ENCODE results near the gene ADRB1. TPM values are rescaled to one million over a fixed set of nuclear protein-coding genes. Genes with fewer than 3 reads are reported as not detected.

The ADRB1 gene
- total RNA-seq, 6 donors from 2014 or later: 18.9 to 37.2 (median 26.8) TPM

GRCh38 chr10:114078346-114078745 is 34.7 kb downstream of the ADRB1 start:
- WGBS, 2 donors: 69 to 79% methylated on average over 6 of the region's 6 CpGs
- ATAC-seq (ENCODE audit: low FRiP score in 2 of 2): no peak
- TF ChIP-seq, protein P1, sequence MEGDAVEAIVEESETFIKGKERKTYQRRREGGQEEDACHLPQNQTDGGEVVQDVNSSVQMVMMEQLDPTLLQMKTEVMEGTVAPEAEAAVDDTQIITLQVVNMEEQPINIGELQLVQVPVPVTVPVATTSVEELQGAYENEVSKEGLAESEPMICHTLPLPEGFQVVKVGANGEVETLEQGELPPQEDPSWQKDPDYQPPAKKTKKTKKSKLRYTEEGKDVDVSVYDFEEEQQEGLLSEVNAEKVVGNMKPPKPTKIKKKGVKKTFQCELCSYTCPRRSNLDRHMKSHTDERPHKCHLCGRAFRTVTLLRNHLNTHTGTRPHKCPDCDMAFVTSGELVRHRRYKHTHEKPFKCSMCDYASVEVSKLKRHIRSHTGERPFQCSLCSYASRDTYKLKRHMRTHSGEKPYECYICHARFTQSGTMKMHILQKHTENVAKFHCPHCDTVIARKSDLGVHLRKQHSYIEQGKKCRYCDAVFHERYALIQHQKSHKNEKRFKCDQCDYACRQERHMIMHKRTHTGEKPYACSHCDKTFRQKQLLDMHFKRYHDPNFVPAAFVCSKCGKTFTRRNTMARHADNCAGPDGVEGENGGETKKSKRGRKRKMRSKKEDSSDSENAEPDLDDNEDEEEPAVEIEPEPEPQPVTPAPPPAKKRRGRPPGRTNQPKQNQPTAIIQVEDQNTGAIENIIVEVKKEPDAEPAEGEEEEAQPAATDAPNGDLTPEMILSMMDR (IDR thresholded peaks at IDR 0.05): no peak
- TF ChIP-seq POLR2A (IDR thresholded peaks at IDR 0.05): no peak
- TF ChIP-seq POLR2AphosphoS5 (IDR thresholded peaks at IDR 0.05): no peak
- no peak for TF ChIP-seq EP300 (IDR thresholded peaks at IDR 0.05)
- no peaks in the 10 kb centered on the region for H3K4me1 ChIP-seq
- no peaks in the 10 kb centered on the region for H3K9me3 ChIP-seq
- H3K27ac ChIP-seq: no peak overlapping the region
- H3K4me3 ChIP-seq: no peak overlapping the region
- H3K27me3 ChIP-seq: no peaks in the 10 kb centered on the region
- H3K36me3 ChIP-seq: no peaks in the 10 kb centered on the region
- DNase-seq: no peak

- TF ChIP-seq POLR2AphosphoS5 (IDR thresholded peaks at IDR 0.05) (no peak), POLR2A (IDR thresholded peaks at IDR 0.05) (no peak)
Measured at GRCh38 chr10:114079421-114079820, 35.8 kb downstream of the ADRB1 start.

DNA sequence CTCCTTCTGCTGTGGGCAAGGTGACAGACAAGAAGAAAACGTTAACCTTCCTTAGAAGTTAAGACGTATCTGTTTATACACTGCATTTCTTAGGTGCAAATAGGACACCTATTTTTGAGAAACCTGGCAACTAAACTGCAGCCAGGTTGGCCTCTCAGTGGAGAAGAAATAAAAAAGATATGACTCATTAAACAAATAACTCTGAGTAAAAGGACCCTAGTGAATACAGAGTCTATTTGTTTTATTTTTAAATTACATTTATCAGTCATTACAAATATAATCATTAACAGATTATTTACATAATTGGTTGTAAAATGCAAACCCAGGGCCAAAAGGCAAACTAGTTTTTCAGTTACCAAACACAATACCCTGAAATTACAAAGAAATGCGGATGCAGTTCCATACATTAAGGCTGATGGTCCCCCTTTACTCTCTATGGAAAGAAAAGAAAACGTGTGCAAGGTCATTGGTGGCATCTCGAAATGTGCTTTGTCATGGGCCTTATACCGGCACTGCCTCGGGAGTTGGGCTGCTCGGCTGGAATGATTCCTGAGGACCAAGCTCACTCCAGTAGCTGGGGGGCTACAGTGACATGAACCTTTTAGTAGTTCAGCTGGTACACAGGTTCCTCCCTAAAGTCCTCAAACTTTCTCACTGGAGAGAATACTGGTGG is 38.4 kb downstream of the ADRB1 start:
- WGBS, 2 donors: 72 to 83% methylated on average over 8 of the region's 8 CpGs
- Histone ChIP-seq H3K9me3 (no peaks in the 10 kb centered on the region), H3K4me3 (no peak overlapping the region), H3K27ac (no peak overlapping the region), H3K4me1 (no peaks in the 10 kb centered on the region), H3K36me3 (no peaks in the 10 kb centered on the region), H3K27me3 (no peaks in the 10 kb centered on the region)
- ATAC-seq (ENCODE audit: low FRiP score in 2 of 2): no peak
- TF ChIP-seq, protein P1 (IDR thresholded peaks at IDR 0.05): no peak
- no peak for TF ChIP-seq POLR2AphosphoS5 (IDR thresholded peaks at IDR 0.05)
- no peak for TF ChIP-seq EP300 (IDR thresholded peaks at IDR 0.05)
- no peak for TF ChIP-seq POLR2A (IDR thresholded peaks at IDR 0.05)
- DNase-seq: no peak

More at GRCh38 chr10:114079421-114079820, 35.8 kb downstream of the ADRB1 start:
- Histone ChIP-seq H3K4me1 (no peaks in the 10 kb centered on the region), H3K27me3 (no peaks in the 10 kb centered on the region), H3K27ac (no peak overlapping the region), H3K36me3 (no peaks in the 10 kb centered on the region), H3K9me3 (no peaks in the 10 kb centered on the region), H3K4me3 (no peak overlapping the region)
- DNase-seq (no peak), ATAC-seq (ENCODE audit: low FRiP score in 2 of 2) (peak in 1 of 2 donors; percentile 28)
- 79% methylated on average over 5 of the region's 5 CpGs for WGBS, 2 donors

- Histone ChIP-seq H3K9me3 (no peaks in the 10 kb centered on the region), H3K36me3 (no peaks in the 10 kb centered on the region), H3K4me1 (no peaks in the 10 kb centered on the region), H3K27ac (no peak overlapping the region), H3K4me3 (no peak overlapping the region), H3K27me3 (no peaks in the 10 kb centered on the region)
- 83 to 86% methylated on average over 5 of the region's 5 CpGs for WGBS, 2 donors
- DNase-seq (no peak), ATAC-seq (ENCODE audit: low FRiP score in 2 of 2) (no peak)
- no peak for TF ChIP-seq POLR2A (IDR thresholded peaks at IDR 0.05)
- no peak for TF ChIP-seq EP300 (IDR thresholded peaks at IDR 0.05)
- TF ChIP-seq, protein P1 (IDR thresholded peaks at IDR 0.05): no peak
- no peak for TF ChIP-seq POLR2AphosphoS5 (IDR thresholded peaks at IDR 0.05)
Measured at GRCh38 chr10:114083040-114083439, 39.4 kb downstream of the ADRB1 start.

DNA sequence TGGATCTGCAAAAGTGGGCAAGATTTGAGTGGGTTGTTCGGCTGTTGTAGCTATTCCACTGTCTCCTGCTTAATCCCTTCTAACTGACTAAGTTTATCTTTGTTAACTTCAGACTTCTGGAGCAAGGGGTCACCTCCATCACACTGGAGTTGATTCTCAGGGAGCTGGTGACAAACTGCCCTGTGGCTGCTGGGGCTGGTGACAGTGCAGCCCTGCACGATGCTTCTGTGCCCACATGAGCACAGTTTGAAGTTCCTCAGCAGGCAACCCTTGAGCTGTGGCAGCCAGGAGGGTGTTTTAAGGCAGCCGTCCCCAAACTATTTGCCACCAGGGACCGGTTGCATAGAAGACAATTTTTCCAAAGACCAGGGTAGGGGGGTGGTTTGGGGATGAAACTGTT is 40.5 kb downstream of the ADRB1 start:
- DNase-seq (no peak), ATAC-seq (ENCODE audit: low FRiP score in 2 of 2) (no peak)
- TF ChIP-seq POLR2A (IDR thresholded peaks at IDR 0.05): no peak
- TF ChIP-seq, protein P1 (IDR thresholded peaks at IDR 0.05): no peak
- no peak for TF ChIP-seq POLR2AphosphoS5 (IDR thresholded peaks at IDR 0.05)
- Histone ChIP-seq H3K27ac (no peak overlapping the region), H3K4me3 (no peak overlapping the region), H3K9me3 (no peaks in the 10 kb centered on the region), H3K4me1 (no peaks in the 10 kb centered on the region), H3K27me3 (no peaks in the 10 kb centered on the region), H3K36me3 (no peaks in the 10 kb centered on the region)
- WGBS, 2 donors: 95 to 96% methylated on average over 4 of the region's 4 CpGs

Measured in upper lobe of left lung (tissue), 6 donors.